Measurements from ENCODE around the gene DDRGK1. TPM values are rescaled to one million over a fixed set of nuclear protein-coding genes. Genes with fewer than 3 reads are reported as not detected.

The DDRGK1 gene
- total and polyA plus RNA-seq, 3 experiments from 2014 or later = 58.1 to 77.9 (median 75.3) TPM

- H3K27me3 Mint-ChIP-seq = peaks cover 18 to 23% of the 10 kb centered on the region in 2 donors
- Histone ChIP-seq H3K36me3 (ENCODE audit: insufficient read depth, low read length) (no peaks in the 10 kb centered on the region), H3K4me1 (ENCODE audit: insufficient read depth, low read length) (peaks cover 5% of the 10 kb centered on the region), H3K9me3 (ENCODE audit: low read length) (no peaks in the 10 kb centered on the region), H3K27ac (ENCODE audit: low read depth, low read length) (peak overlapping the region; percentile 20), H3K27me3 (ENCODE audit: insufficient read depth, low read length, poor library complexity, severe bottlenecking) (peaks cover 9% of the 10 kb centered on the region), H3K4me3 (ENCODE audit: low read length) (no peak overlapping the region)
- peak overlapping the region; percentile 77 to 92 (median 81) for H3K4me3 Mint-ChIP-seq
- POLR2A ChIA-PET = interaction anchor here (0.5 kb wide), 1 partner anchor 649 kb away, joined by 3 read pairs; no protein-coding TSS in a partner anchor
- H3K27ac Mint-ChIP-seq = peak overlapping the region in 7 of 8 donors; percentile 36 to 93 (median 66)
- CTCF ChIA-PET = interaction anchor here (1.0 to 2.8 kb wide), 3 partner anchors 10 to 15 kb away, joined by 3 to 9 read pairs (median 5); no protein-coding TSS in a partner anchor
- H3K36me3 Mint-ChIP-seq = peaks cover 0 to 2% (median 0%) of the 10 kb centered on the region in 3 donors
- peaks cover 13 to 28% (median 16%) of the 10 kb centered on the region in 3 donors for H3K4me1 Mint-ChIP-seq
- DNase-seq = peak in 1 of 5 donors; percentile 9
- H3K9me3 Mint-ChIP-seq = no peaks in the 10 kb centered on the region
Measured at GRCh38 chr20:3172126-3172932, 32.2 kb downstream of the DDRGK1 start.

- H3K4me3 Mint-ChIP-seq = peak overlapping the region in 6 of 7 donors; percentile 5 to 92 (median 66)
- peaks cover 0 to 2% (median 0%) of the 10 kb centered on the region in 3 donors for H3K36me3 Mint-ChIP-seq
- ChIA-PET CTCF (interaction anchor here (1.5 to 2.8 kb wide), 2 partner anchors 10 to 14 kb away, joined by 5 to 9 read pairs; no protein-coding TSS in a partner anchor), POLR2A (interaction anchor here (1.1 kb wide), 1 partner anchor 12 kb away, joined by 3 read pairs; no protein-coding TSS in a partner anchor)
- peak in 1 of 5 donors; percentile 17 for DNase-seq
- H3K27ac Mint-ChIP-seq = peak overlapping the region in 3 of 8 donors; percentile 44 to 52 (median 51)
- Histone ChIP-seq H3K4me3 (ENCODE audit: low read length) (no peak overlapping the region), H3K27me3 (ENCODE audit: insufficient read depth, low read length, poor library complexity, severe bottlenecking) (peaks cover 9% of the 10 kb centered on the region), H3K4me1 (ENCODE audit: insufficient read depth, low read length) (peaks cover 5% of the 10 kb centered on the region), H3K36me3 (ENCODE audit: insufficient read depth, low read length) (no peaks in the 10 kb centered on the region), H3K27ac (ENCODE audit: low read depth, low read length) (no peak overlapping the region), H3K9me3 (ENCODE audit: low read length) (no peaks in the 10 kb centered on the region)
- peaks cover 18 to 23% of the 10 kb centered on the region in 2 donors for H3K27me3 Mint-ChIP-seq
- peaks cover 13 to 28% (median 16%) of the 10 kb centered on the region in 3 donors for H3K4me1 Mint-ChIP-seq
- H3K9me3 Mint-ChIP-seq = no peaks in the 10 kb centered on the region
Measured at GRCh38 chr20:3171391-3172125, 32.9 kb downstream of the DDRGK1 start.

GRCh38 chr20:3168829-3169590 lies 35.5 kb downstream of the DDRGK1 start:
- Histone ChIP-seq H3K36me3 (ENCODE audit: insufficient read depth, low read length) (no peaks in the 10 kb centered on the region), H3K9me3 (ENCODE audit: low read length) (no peaks in the 10 kb centered on the region), H3K4me1 (ENCODE audit: insufficient read depth, low read length) (peaks cover 5% of the 10 kb centered on the region), H3K27ac (ENCODE audit: low read depth, low read length) (no peak overlapping the region), H3K4me3 (ENCODE audit: low read length) (no peak overlapping the region), H3K27me3 (ENCODE audit: insufficient read depth, low read length, poor library complexity, severe bottlenecking) (peaks cover 3% of the 10 kb centered on the region)
- peak overlapping the region in 1 of 8 donors; percentile 26 for H3K27ac Mint-ChIP-seq
- peak overlapping the region in 1 of 7 donors; percentile 15 for H3K4me3 Mint-ChIP-seq
- POLR2A ChIA-PET = no interaction called here
- no peaks in the 10 kb centered on the region for H3K9me3 Mint-ChIP-seq
- H3K4me1 Mint-ChIP-seq = peaks cover 6 to 20% (median 7%) of the 10 kb centered on the region in 3 donors
- DNase-seq = no peak
- H3K36me3 Mint-ChIP-seq = peaks cover 0 to 1% (median 0%) of the 10 kb centered on the region in 3 donors
- peaks cover 13 to 19% of the 10 kb centered on the region in 2 donors for H3K27me3 Mint-ChIP-seq
- CTCF ChIA-PET = no interaction called here

GRCh38 chr20:3168079-3168828 lies 36.2 kb downstream of the DDRGK1 start:
- Mint-ChIP-seq H3K4me1 (peaks cover 5 to 16% (median 6%) of the 10 kb centered on the region in 3 donors), H3K27ac (no peak overlapping the region), H3K4me3 (no peak overlapping the region), H3K27me3 (peaks cover 13 to 19% of the 10 kb centered on the region in 2 donors), H3K36me3 (no peaks in the 10 kb centered on the region), H3K9me3 (no peaks in the 10 kb centered on the region)
- ChIA-PET CTCF (no interaction called here), POLR2A (interaction anchor here (0.5 kb wide), 1 partner anchor 31 kb away, joined by 5 read pairs; no protein-coding TSS in a partner anchor)
- no peak for DNase-seq
- no peaks in the 10 kb centered on the region for H3K9me3 ChIP-seq (ENCODE audit: low read length)
- H3K4me3 ChIP-seq (ENCODE audit: low read length) = no peak overlapping the region
- H3K27ac ChIP-seq (ENCODE audit: low read depth, low read length) = no peak overlapping the region
- H3K27me3 ChIP-seq (ENCODE audit: insufficient read depth, low read length, poor library complexity, severe bottlenecking) = peaks cover 3% of the 10 kb centered on the region
- no peaks in the 10 kb centered on the region for H3K36me3 ChIP-seq (ENCODE audit: insufficient read depth, low read length)
- H3K4me1 ChIP-seq (ENCODE audit: insufficient read depth, low read length) = peaks cover 5% of the 10 kb centered on the region

GRCh38 chr20:3167738-3168078 lies 36.8 kb downstream of the DDRGK1 start:
- no peak overlapping the region for H3K27ac ChIP-seq (ENCODE audit: low read depth, low read length)
- H3K27me3 ChIP-seq (ENCODE audit: insufficient read depth, low read length, poor library complexity, severe bottlenecking) = peaks cover 3% of the 10 kb centered on the region
- ChIA-PET POLR2A (interaction anchor here (0.5 kb wide), 1 partner anchor 31 kb away, joined by 5 read pairs; no protein-coding TSS in a partner anchor), CTCF (no interaction called here)
- Mint-ChIP-seq H3K4me3 (peak overlapping the region in 1 of 7 donors; percentile 34), H3K4me1 (peaks cover 4 to 15% (median 6%) of the 10 kb centered on the region in 3 donors), H3K9me3 (no peaks in the 10 kb centered on the region), H3K27ac (no peak overlapping the region), H3K36me3 (no peaks in the 10 kb centered on the region), H3K27me3 (peaks cover 13 to 19% of the 10 kb centered on the region in 2 donors)
- H3K36me3 ChIP-seq (ENCODE audit: insufficient read depth, low read length) = no peaks in the 10 kb centered on the region
- no peaks in the 10 kb centered on the region for H3K9me3 ChIP-seq (ENCODE audit: low read length)
- peaks cover 4% of the 10 kb centered on the region for H3K4me1 ChIP-seq (ENCODE audit: insufficient read depth, low read length)
- H3K4me3 ChIP-seq (ENCODE audit: low read length) = no peak overlapping the region
- no peak for DNase-seq

GRCh38 chr20:3166913-3167342 lies 37.6 kb downstream of the DDRGK1 start:
- Histone ChIP-seq H3K36me3 (ENCODE audit: insufficient read depth, low read length) (no peaks in the 10 kb centered on the region), H3K4me1 (ENCODE audit: insufficient read depth, low read length) (no peaks in the 10 kb centered on the region), H3K9me3 (ENCODE audit: low read length) (no peaks in the 10 kb centered on the region), H3K27ac (ENCODE audit: low read depth, low read length) (no peak overlapping the region), H3K27me3 (ENCODE audit: insufficient read depth, low read length, poor library complexity, severe bottlenecking) (peaks cover 3% of the 10 kb centered on the region), H3K4me3 (ENCODE audit: low read length) (no peak overlapping the region)
- Mint-ChIP-seq H3K36me3 (no peaks in the 10 kb centered on the region), H3K4me3 (no peak overlapping the region), H3K27ac (no peak overlapping the region), H3K9me3 (no peaks in the 10 kb centered on the region), H3K27me3 (peaks cover 13 to 16% of the 10 kb centered on the region in 2 donors), H3K4me1 (peaks cover 0 to 8% (median 2%) of the 10 kb centered on the region in 3 donors)
- DNase-seq = no peak
- ChIA-PET CTCF (no interaction called here), POLR2A (no interaction called here)

- POLR2A ChIA-PET = no interaction called here
- no peak overlapping the region for H3K4me3 ChIP-seq (ENCODE audit: low read length)
- no peak overlapping the region for H3K27ac Mint-ChIP-seq
Measured at GRCh38 chr20:3166338-3166912, 38.1 kb downstream of the DDRGK1 start.

More at GRCh38 chr20:3166338-3166912, 38.1 kb downstream of the DDRGK1 start:
- CTCF ChIA-PET = no interaction called here
- Histone ChIP-seq H3K9me3 (ENCODE audit: low read length) (no peaks in the 10 kb centered on the region), H3K27me3 (ENCODE audit: insufficient read depth, low read length, poor library complexity, severe bottlenecking) (peaks cover 3% of the 10 kb centered on the region), H3K4me1 (ENCODE audit: insufficient read depth, low read length) (no peaks in the 10 kb centered on the region), H3K27ac (ENCODE audit: low read depth, low read length) (no peak overlapping the region), H3K36me3 (ENCODE audit: insufficient read depth, low read length) (no peaks in the 10 kb centered on the region)
- no peak for DNase-seq
- peaks cover 13 to 14% of the 10 kb centered on the region in 2 donors for H3K27me3 Mint-ChIP-seq
- H3K4me1 Mint-ChIP-seq = peaks cover 0 to 8% (median 2%) of the 10 kb centered on the region in 3 donors
- H3K4me3 Mint-ChIP-seq = peak overlapping the region in 1 of 7 donors; percentile 37
- H3K9me3 Mint-ChIP-seq = no peaks in the 10 kb centered on the region
- H3K36me3 Mint-ChIP-seq = no peaks in the 10 kb centered on the region
